BJ (cell line): ENCODE results near the gene MED26. TPM values are rescaled to one million over a fixed set of nuclear protein-coding genes. Genes with fewer than 3 reads are reported as not detected.

Experiments
- CTCF ChIA-PET: fragments of 350-600 bp; formaldehyde crosslinking; extraction: SDS; loops from one replicate; lab custom pipeline; 2021; ENCODE audit warnings: antibody characterized with exemption, inconsistent platforms; lab: Yijun Ruan, JAX
- POLR2A ChIA-PET: fragments of 300-600 bp; sonication (Branson Sonifier 250); formaldehyde crosslinking; extraction: SDS; loops from one replicate; lab custom pipeline; 2021; ENCODE audit warnings: antibody characterized with exemption; lab: Charles Lee
- DNase-seq: peaks from one replicate; pipeline ENCODE4 v3.0.0-alpha.2; 2011; ENCODE audit warnings: low read depth
- H3K27me3 ChIP-seq: 2 replicates; pipeline ENCODE4 v1.6.0; 2011; ENCODE audit warnings: low read length; ENCODE audit not compliant: control insufficient read depth, insufficient read depth
- H3K36me3 ChIP-seq: 2 replicates; pipeline ENCODE4 v1.5.1; 2011; ENCODE audit warnings: low read length; ENCODE audit not compliant: control insufficient read depth, insufficient read depth
- H3K4me3 ChIP-seq: 2 replicates; pipeline ENCODE4 v1.5.1; 2011; ENCODE audit warnings: low read depth, mild to moderate bottlenecking, control low read depth, low read length
- polyA plus RNA-seq: library from polyadenylated mRNA; depleted of rRNA; stranded (reverse); fragments of >200 nt; gene quantifications from 2 replicates; pipeline ENCODE4 v1.2.3, GENCODE V29; 2011
- TF ChIP-seq, protein P1 (sequence below): IDR thresholded peaks from 2 replicates; pipeline ENCODE4 v1.5.1; 2011; ENCODE audit warnings: low read depth, mild to moderate bottlenecking, control low read depth, inconsistent platforms, low read length, moderate library complexity; ENCODE audit not compliant: insufficient read depth

Gene MED26
- polyA plus RNA-seq, 1 experiment: 3.9 TPM

DNA sequence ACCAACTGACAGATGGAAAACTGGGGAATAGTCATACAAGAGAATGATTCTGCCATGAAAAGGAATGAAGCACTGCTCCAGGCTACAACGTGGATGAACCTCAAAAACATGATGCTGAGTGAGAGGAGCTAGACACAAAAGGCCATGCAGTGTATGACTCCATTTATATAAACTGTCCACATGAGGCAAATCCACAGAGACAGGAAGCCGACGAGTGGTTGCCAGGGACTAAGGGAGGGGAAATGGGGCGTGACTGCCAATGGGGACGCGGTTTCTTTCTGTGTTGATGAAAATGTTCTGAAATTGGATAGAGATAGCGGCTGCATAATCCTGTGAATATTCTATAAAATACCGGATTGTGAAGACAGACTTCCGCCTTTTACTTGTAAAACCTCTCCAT, 21.7 kb upstream of the MED26 start:
- ChIA-PET POLR2A (no interaction called here), CTCF (no interaction called here)
- H3K4me3 ChIP-seq: no peak overlapping the region
- TF ChIP-seq, protein P1, sequence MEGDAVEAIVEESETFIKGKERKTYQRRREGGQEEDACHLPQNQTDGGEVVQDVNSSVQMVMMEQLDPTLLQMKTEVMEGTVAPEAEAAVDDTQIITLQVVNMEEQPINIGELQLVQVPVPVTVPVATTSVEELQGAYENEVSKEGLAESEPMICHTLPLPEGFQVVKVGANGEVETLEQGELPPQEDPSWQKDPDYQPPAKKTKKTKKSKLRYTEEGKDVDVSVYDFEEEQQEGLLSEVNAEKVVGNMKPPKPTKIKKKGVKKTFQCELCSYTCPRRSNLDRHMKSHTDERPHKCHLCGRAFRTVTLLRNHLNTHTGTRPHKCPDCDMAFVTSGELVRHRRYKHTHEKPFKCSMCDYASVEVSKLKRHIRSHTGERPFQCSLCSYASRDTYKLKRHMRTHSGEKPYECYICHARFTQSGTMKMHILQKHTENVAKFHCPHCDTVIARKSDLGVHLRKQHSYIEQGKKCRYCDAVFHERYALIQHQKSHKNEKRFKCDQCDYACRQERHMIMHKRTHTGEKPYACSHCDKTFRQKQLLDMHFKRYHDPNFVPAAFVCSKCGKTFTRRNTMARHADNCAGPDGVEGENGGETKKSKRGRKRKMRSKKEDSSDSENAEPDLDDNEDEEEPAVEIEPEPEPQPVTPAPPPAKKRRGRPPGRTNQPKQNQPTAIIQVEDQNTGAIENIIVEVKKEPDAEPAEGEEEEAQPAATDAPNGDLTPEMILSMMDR: no peak
- peaks cover 23% of the 10 kb centered on the region for H3K36me3 ChIP-seq
- DNase-seq: no peak
- H3K27me3 ChIP-seq: no peaks in the 10 kb centered on the region

DNA sequence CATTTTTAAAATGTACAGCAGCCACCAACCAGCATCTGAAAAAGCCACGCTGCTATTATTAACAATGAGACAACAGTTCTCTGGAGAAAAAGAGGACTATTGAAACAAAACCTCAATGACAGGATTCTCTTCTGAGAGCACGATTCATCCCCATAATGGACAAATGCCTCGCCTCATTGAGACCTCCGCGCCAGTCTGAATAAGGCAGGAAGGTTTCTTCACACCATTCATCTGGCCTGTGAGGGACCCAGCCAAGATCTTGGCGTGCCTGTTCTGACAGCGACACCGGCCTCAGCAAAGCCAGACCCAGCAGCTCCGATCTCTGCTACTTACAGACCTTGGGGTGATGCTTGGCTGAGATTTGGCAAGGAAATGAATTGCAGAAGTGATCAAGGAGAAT, 17.1 kb upstream of the MED26 start:
- CTCF ChIA-PET: no interaction called here
- peaks cover 22% of the 10 kb centered on the region for H3K36me3 ChIP-seq
- TF ChIP-seq, protein P1: no peak

DNA sequence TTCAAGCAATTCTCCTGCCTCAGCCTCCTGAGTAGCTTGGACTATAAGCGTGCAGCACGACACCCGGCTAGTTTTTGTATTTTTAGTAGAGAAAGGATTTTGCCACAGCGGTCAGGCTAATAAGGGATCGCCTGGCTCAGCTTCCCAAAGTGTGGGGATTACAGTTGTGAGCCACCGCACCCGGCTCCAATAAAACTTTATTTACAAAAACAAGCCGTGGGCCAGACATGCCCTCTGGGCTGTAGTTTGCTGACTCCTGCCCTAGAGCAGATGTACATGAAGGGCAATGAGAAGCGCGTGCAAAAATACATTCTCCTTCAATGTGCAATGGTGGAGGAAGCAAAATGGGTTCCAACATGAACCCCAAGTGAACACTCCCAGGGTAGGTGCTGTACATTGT, 13.7 kb upstream of the MED26 start:
- ChIA-PET POLR2A (no interaction called here), CTCF (no interaction called here)
- no peak overlapping the region for H3K4me3 ChIP-seq
- peaks cover 21% of the 10 kb centered on the region for H3K36me3 ChIP-seq
- no peak for DNase-seq
- no peaks in the 10 kb centered on the region for H3K27me3 ChIP-seq
- TF ChIP-seq, protein P1: no peak

More for the DNA sequence above, 17.1 kb upstream of the MED26 start:
- POLR2A ChIA-PET: no interaction called here
- DNase-seq: no peak
- no peak overlapping the region for H3K4me3 ChIP-seq
- no peaks in the 10 kb centered on the region for H3K27me3 ChIP-seq

DNA sequence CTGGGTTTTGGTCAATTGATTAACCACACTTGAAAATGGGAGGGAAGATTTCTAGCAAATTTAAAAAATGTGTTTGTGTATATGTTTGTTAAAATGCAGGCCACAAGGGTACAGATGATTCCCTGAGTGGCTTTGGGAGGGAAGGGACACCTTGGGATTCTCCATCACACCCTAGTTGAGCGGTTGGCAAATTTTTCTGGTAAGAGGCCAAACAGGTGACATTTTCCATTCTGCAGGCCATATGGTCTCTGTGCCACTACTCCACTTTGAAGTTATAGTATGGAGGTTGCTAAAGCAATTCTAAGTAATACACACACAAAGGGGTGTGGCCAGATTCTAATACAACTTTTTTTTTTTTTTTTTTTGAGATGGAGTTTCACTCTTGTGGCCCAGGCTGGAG, 12.9 kb upstream of the MED26 start:
- CTCF ChIA-PET: no interaction called here
- POLR2A ChIA-PET: no interaction called here
- TF ChIP-seq, protein P1: no peak
- Histone ChIP-seq H3K27me3 (no peaks in the 10 kb centered on the region), H3K36me3 (peaks cover 18% of the 10 kb centered on the region), H3K4me3 (no peak overlapping the region)
- DNase-seq: no peak

DNA sequence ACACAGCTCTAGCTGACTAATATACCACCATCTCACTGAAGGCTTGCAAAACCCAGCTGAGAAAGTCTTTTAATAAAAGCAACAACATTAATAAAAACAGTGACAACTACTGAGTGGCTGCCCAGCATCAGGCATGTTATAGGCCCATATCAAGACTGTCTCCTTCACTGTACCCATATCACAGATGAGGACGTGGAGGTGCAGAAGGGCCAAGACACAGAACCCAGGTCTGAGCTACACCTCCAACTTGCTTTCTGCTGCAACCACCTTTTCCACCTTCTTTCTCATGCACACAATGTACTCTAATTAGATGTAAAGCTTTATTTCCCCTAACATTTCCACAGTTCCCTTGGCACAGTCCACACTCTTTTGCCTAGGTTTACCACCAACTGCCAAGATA, 10.7 kb upstream of the MED26 start:
- TF ChIP-seq, protein P1: no peak

More for the DNA sequence above, 10.7 kb upstream of the MED26 start:
- ChIA-PET CTCF (no interaction called here), POLR2A (no interaction called here)
- Histone ChIP-seq H3K4me3 (no peak overlapping the region), H3K36me3 (peaks cover 12% of the 10 kb centered on the region), H3K27me3 (no peaks in the 10 kb centered on the region)
- DNase-seq: no peak
